ENCODE results near the gene CCDC3.

Gene CCDC3

GRCh38 chr10:12928571-12928970, 72.9 kb downstream of the CCDC3 start:
- no peaks in the 10 kb centered on the region for H3K9me3 ChIP-seq (ENCODE audit: control insufficient read depth, insufficient read depth, low read length)
- H3K27ac ChIP-seq (ENCODE audit: low read length) = no peak overlapping the region
- no peaks in the 10 kb centered on the region for H3K36me3 ChIP-seq (ENCODE audit: control insufficient read depth, insufficient read depth, low read length)
- H3K4me3 ChIP-seq (ENCODE audit: low read length) = no peak overlapping the region
- no CpG with 5 or more reads among the region's 6 CpGs for WGBS (ENCODE audit: insufficient coverage, insufficient read length)
- no peaks in the 10 kb centered on the region for H3K4me1 ChIP-seq (ENCODE audit: control insufficient read depth, insufficient read depth, low read length)
- no peaks in the 10 kb centered on the region for H3K27me3 ChIP-seq (ENCODE audit: control insufficient read depth, insufficient read depth, low read length)
- DNase-seq (ENCODE audit: low read depth, low spot score) = no peak

- WGBS (ENCODE audit: insufficient coverage, insufficient read length) = no CpG with 5 or more reads among the region's 1 CpG
- Histone ChIP-seq H3K9me3 (ENCODE audit: control insufficient read depth, insufficient read depth, low read length) (no peaks in the 10 kb centered on the region), H3K4me1 (ENCODE audit: control insufficient read depth, insufficient read depth, low read length) (no peaks in the 10 kb centered on the region), H3K36me3 (ENCODE audit: control insufficient read depth, insufficient read depth, low read length) (no peaks in the 10 kb centered on the region), H3K27ac (ENCODE audit: low read length) (no peak overlapping the region), H3K27me3 (ENCODE audit: control insufficient read depth, insufficient read depth, low read length) (no peaks in the 10 kb centered on the region), H3K4me3 (ENCODE audit: low read length) (no peak overlapping the region)
- DNase-seq (ENCODE audit: low read depth, low spot score) = no peak
Measured at GRCh38 chr10:12927896-12928295, 73.6 kb downstream of the CCDC3 start.

- H3K36me3 ChIP-seq (ENCODE audit: control insufficient read depth, insufficient read depth, low read length) = no peaks in the 10 kb centered on the region
- no peaks in the 10 kb centered on the region for H3K27me3 ChIP-seq (ENCODE audit: control insufficient read depth, insufficient read depth, low read length)
- H3K4me1 ChIP-seq (ENCODE audit: control insufficient read depth, insufficient read depth, low read length) = no peaks in the 10 kb centered on the region
- WGBS (ENCODE audit: insufficient coverage, insufficient read length) = no CpG with 5 or more reads among the region's 1 CpG
- H3K9me3 ChIP-seq (ENCODE audit: control insufficient read depth, insufficient read depth, low read length) = no peaks in the 10 kb centered on the region
- no peak overlapping the region for H3K27ac ChIP-seq (ENCODE audit: low read length)
- H3K4me3 ChIP-seq (ENCODE audit: low read length) = no peak overlapping the region
- no peak for DNase-seq (ENCODE audit: low read depth, low spot score)
Measured at GRCh38 chr10:12925845-12926244, 75.7 kb downstream of the CCDC3 start.

DNA sequence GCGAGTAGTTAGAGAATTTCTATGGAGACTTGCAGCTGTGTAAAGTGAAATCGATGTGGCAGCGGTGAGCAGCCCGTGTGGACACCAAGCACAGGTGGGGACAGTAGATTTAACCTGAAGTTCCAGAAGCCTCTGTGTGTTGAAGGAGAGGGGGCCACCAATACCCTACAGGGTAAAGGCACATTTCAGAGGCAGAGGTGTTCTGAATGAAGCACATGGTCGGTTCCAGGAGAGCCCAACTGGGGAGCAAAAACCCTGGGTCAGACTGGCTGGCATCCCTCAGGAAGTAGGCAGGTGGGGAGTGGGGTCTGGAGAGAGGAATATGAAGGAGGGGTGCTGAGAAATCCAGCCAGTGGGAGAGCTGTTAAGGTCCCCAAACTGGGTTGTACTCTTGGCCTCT, 76.6 kb downstream of the CCDC3 start:
- Histone ChIP-seq H3K4me3 (ENCODE audit: low read length) (no peak overlapping the region), H3K27me3 (ENCODE audit: control insufficient read depth, insufficient read depth, low read length) (no peaks in the 10 kb centered on the region), H3K36me3 (ENCODE audit: control insufficient read depth, insufficient read depth, low read length) (no peaks in the 10 kb centered on the region), H3K4me1 (ENCODE audit: control insufficient read depth, insufficient read depth, low read length) (no peaks in the 10 kb centered on the region), H3K27ac (ENCODE audit: low read length) (no peak overlapping the region), H3K9me3 (ENCODE audit: control insufficient read depth, insufficient read depth, low read length) (no peaks in the 10 kb centered on the region)
- WGBS (ENCODE audit: insufficient coverage, insufficient read length) = 100% methylated on average over 2 of the region's 5 CpGs
- DNase-seq (ENCODE audit: low read depth, low spot score) = no peak

- Histone ChIP-seq H3K27ac (ENCODE audit: low read length) (no peak overlapping the region), H3K4me1 (ENCODE audit: control insufficient read depth, insufficient read depth, low read length) (no peaks in the 10 kb centered on the region), H3K4me3 (ENCODE audit: low read length) (no peak overlapping the region), H3K27me3 (ENCODE audit: control insufficient read depth, insufficient read depth, low read length) (no peaks in the 10 kb centered on the region), H3K36me3 (ENCODE audit: control insufficient read depth, insufficient read depth, low read length) (no peaks in the 10 kb centered on the region), H3K9me3 (ENCODE audit: control insufficient read depth, insufficient read depth, low read length) (no peaks in the 10 kb centered on the region)
- no CpG with 5 or more reads among the region's 13 CpGs for WGBS (ENCODE audit: insufficient coverage, insufficient read length)
- DNase-seq (ENCODE audit: low read depth, low spot score) = no peak
Measured at GRCh38 chr10:12922117-12922900, 79.2 kb downstream of the CCDC3 start.

DNA sequence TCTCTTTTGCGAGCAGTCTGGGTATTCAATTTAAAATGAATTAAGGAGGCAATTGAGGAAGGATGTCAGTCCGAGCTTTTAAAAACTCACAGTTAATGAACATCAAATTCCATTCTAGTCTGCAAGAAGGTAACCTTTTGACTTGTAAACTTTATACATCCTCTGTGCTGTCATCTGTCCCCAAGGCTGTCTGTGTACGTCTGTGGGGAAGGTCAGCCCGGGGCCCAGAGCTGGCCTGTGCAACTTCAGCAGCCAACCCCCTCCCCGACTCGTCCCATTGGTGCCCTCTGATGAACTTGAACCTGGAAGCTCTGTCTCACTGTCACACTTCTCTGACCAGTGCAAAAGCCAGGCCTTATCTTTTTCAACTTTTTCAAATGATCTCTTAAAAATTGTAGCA, 80.3 kb downstream of the CCDC3 start:
- H3K36me3 ChIP-seq (ENCODE audit: control insufficient read depth, insufficient read depth, low read length) = no peaks in the 10 kb centered on the region
- no peak overlapping the region for H3K4me3 ChIP-seq (ENCODE audit: low read length)
- H3K27me3 ChIP-seq (ENCODE audit: control insufficient read depth, insufficient read depth, low read length) = no peaks in the 10 kb centered on the region
- no peaks in the 10 kb centered on the region for H3K4me1 ChIP-seq (ENCODE audit: control insufficient read depth, insufficient read depth, low read length)
- DNase-seq (ENCODE audit: low read depth, low spot score) = no peak
- H3K27ac ChIP-seq (ENCODE audit: low read length) = no peak overlapping the region
- H3K9me3 ChIP-seq (ENCODE audit: control insufficient read depth, insufficient read depth, low read length) = no peaks in the 10 kb centered on the region
- no CpG with 5 or more reads among the region's 6 CpGs for WGBS (ENCODE audit: insufficient coverage, insufficient read length)

- Histone ChIP-seq H3K36me3 (ENCODE audit: control insufficient read depth, insufficient read depth, low read length) (no peaks in the 10 kb centered on the region), H3K27me3 (ENCODE audit: control insufficient read depth, insufficient read depth, low read length) (no peaks in the 10 kb centered on the region), H3K4me3 (ENCODE audit: low read length) (no peak overlapping the region), H3K9me3 (ENCODE audit: control insufficient read depth, insufficient read depth, low read length) (no peaks in the 10 kb centered on the region), H3K27ac (ENCODE audit: low read length) (no peak overlapping the region), H3K4me1 (ENCODE audit: control insufficient read depth, insufficient read depth, low read length) (no peaks in the 10 kb centered on the region)
- no CpG with 5 or more reads among the region's 6 CpGs for WGBS (ENCODE audit: insufficient coverage, insufficient read length)
- no peak for DNase-seq (ENCODE audit: low read depth, low spot score)
Measured at GRCh38 chr10:12919574-12919973, 81.9 kb downstream of the CCDC3 start.

DNA sequence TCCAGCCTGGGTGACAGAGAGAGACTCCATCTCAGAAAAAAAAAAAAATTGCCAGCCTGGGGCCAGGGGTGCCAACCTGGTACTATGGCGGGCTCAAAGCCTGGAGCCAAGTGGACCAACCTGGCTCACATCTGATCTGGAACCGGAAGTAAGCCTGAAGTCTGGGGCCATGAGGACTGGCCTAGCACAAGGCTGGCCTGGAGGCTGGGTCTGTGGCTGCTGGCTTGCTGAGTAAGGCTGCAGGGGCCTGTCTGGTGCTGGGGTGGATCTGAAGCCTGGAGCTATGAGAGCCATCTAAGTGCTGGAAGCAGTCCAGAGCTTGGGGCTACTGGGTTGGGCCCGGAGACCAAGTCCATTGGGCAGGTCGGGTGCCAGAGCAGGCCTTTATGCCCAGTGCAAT, 84.9 kb downstream of the CCDC3 start:
- Histone ChIP-seq H3K9me3 (ENCODE audit: control insufficient read depth, insufficient read depth, low read length) (no peaks in the 10 kb centered on the region), H3K27ac (ENCODE audit: low read length) (no peak overlapping the region), H3K4me3 (ENCODE audit: low read length) (no peak overlapping the region), H3K27me3 (ENCODE audit: control insufficient read depth, insufficient read depth, low read length) (no peaks in the 10 kb centered on the region), H3K36me3 (ENCODE audit: control insufficient read depth, insufficient read depth, low read length) (no peaks in the 10 kb centered on the region), H3K4me1 (ENCODE audit: control insufficient read depth, insufficient read depth, low read length) (no peaks in the 10 kb centered on the region)
- no CpG with 5 or more reads among the region's 4 CpGs for WGBS (ENCODE audit: insufficient coverage, insufficient read length)
- DNase-seq (ENCODE audit: low read depth, low spot score) = no peak

DNA sequence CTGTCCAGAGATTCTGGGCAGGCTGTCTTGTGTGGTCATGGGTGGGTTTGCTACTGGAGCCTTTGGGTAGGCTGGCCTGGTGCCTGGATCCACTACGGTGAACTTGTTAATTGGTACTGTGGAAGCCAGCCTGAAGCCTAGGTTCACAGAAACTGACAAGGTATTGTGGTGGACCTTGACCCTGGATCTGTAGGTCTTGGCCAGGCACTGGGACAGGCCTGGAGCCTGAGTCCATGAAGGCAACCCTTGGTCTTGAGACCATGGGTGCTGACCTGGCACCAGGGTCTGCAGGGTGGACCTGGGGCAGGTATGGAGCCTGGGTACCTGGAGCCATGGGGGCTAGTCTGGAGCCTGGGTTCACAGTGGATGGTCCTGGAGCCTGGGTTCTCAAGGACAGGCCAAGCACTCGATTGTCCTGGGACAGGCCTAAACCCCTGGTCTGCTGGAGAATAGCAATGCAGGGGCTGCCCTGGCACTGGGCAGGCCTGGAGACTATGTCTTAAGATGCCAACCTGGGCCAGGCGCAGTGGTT, 85.8 kb downstream of the CCDC3 start:
- no peak overlapping the region for H3K4me3 ChIP-seq (ENCODE audit: low read length)
- no peaks in the 10 kb centered on the region for H3K9me3 ChIP-seq (ENCODE audit: control insufficient read depth, insufficient read depth, low read length)
- no peaks in the 10 kb centered on the region for H3K4me1 ChIP-seq (ENCODE audit: control insufficient read depth, insufficient read depth, low read length)
- H3K36me3 ChIP-seq (ENCODE audit: control insufficient read depth, insufficient read depth, low read length) = no peaks in the 10 kb centered on the region
- H3K27me3 ChIP-seq (ENCODE audit: control insufficient read depth, insufficient read depth, low read length) = no peaks in the 10 kb centered on the region
- DNase-seq (ENCODE audit: low read depth, low spot score) = no peak
- WGBS (ENCODE audit: insufficient coverage, insufficient read length) = no CpG with 5 or more reads among the region's 3 CpGs
- H3K27ac ChIP-seq (ENCODE audit: low read length) = no peak overlapping the region

DNA sequence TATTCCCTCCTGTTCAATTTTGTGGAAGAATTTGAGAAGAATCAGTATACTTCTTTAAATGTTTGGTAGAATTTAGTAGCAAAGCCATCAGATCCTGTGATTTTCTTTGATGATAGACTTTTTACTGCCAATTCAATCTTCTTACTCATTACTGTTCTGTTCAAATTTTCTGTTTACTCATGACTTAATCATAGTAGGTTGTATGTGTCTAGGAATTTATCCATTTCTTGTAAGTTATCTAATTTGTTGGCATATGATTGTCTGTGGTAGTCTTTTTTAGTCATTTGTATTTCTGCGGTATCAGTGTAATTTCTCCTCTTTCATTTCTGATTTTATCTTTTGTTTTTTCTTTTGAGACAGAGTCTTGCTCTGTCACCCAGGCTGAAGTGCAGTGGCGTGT, 87.4 kb downstream of the CCDC3 start:
- Histone ChIP-seq H3K27me3 (ENCODE audit: control insufficient read depth, insufficient read depth, low read length) (no peaks in the 10 kb centered on the region), H3K4me3 (ENCODE audit: low read length) (no peak overlapping the region), H3K36me3 (ENCODE audit: control insufficient read depth, insufficient read depth, low read length) (no peaks in the 10 kb centered on the region), H3K9me3 (ENCODE audit: control insufficient read depth, insufficient read depth, low read length) (no peaks in the 10 kb centered on the region), H3K27ac (ENCODE audit: low read length) (no peak overlapping the region), H3K4me1 (ENCODE audit: control insufficient read depth, insufficient read depth, low read length) (no peaks in the 10 kb centered on the region)
- WGBS (ENCODE audit: insufficient coverage, insufficient read length) = no CpG with 5 or more reads among the region's 2 CpGs
- no peak for DNase-seq (ENCODE audit: low read depth, low spot score)

DNA sequence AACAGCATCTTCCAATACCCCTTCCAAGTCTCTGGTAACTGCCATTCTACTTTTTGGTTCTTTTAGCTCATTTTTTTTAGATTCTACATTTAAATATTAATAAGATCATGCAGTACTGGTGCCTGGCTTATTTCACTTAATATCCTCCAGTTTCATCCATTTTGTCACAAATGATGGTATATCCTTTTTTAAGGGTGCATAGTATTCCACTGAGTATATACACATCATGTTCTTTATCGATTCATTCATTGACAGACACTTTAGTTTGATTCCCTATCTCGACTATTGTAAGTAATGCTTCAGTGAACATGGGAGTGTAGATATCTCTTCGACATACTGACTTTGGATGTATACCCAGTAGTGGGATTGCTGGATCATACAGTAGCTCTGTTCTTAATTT, 89.7 kb downstream of the CCDC3 start:
- no CpG with 5 or more reads among the region's 3 CpGs for WGBS (ENCODE audit: insufficient coverage, insufficient read length)
- Histone ChIP-seq H3K27me3 (ENCODE audit: control insufficient read depth, insufficient read depth, low read length) (no peaks in the 10 kb centered on the region), H3K4me1 (ENCODE audit: control insufficient read depth, insufficient read depth, low read length) (no peaks in the 10 kb centered on the region), H3K4me3 (ENCODE audit: low read length) (no peak overlapping the region), H3K9me3 (ENCODE audit: control insufficient read depth, insufficient read depth, low read length) (no peaks in the 10 kb centered on the region), H3K27ac (ENCODE audit: low read length) (no peak overlapping the region), H3K36me3 (ENCODE audit: control insufficient read depth, insufficient read depth, low read length) (no peaks in the 10 kb centered on the region)
- no peak for DNase-seq (ENCODE audit: low read depth, low spot score)
